HEK293 (cell line): ENCODE data around the gene SLC38A1.

Experiments used
- FEZF1 ChIP-seq: fragments of 450-650 bp; formaldehyde crosslinking; IDR thresholded peaks from 2 replicates; pipeline ENCODE4 v1.5.1; 2016; ENCODE audit warnings: missing biosample characterization, missing genetic modification characterization
- KLF10 ChIP-seq: fragments of 450-650 bp; IDR thresholded peaks from 2 replicates; pipeline ENCODE4 v1.5.1; 2018; ENCODE audit warnings: missing biosample characterization, mild to moderate bottlenecking, missing genetic modification characterization
- PRDM1 ChIP-seq: fragments of 450-650 bp; formaldehyde crosslinking; IDR thresholded peaks from 2 replicates; pipeline ENCODE4; 2016; ENCODE audit warnings: missing biosample characterization, missing genetic modification characterization
- SCRT2 ChIP-seq: fragments of 450-650 bp; formaldehyde crosslinking; IDR thresholded peaks from 2 replicates; pipeline ENCODE4 v1.5.1; 2016; ENCODE audit warnings: missing biosample characterization, missing genetic modification characterization
- WT1 ChIP-seq: fragments of 450-650 bp; formaldehyde crosslinking; IDR thresholded peaks from 2 replicates; pipeline ENCODE4 v1.5.1; 2016; ENCODE audit warnings: missing biosample characterization, missing genetic modification characterization
- ZBTB20 ChIP-seq: fragments of 450-650 bp; formaldehyde crosslinking; IDR thresholded peaks from 2 replicates; pipeline ENCODE4 v1.5.1; 2016; ENCODE audit warnings: missing biosample characterization, missing genetic modification characterization
- ZBTB21 ChIP-seq: fragments of 450-650 bp; formaldehyde crosslinking; IDR thresholded peaks from 2 replicates; pipeline ENCODE4 v1.5.1; 2017; ENCODE audit warnings: missing biosample characterization, missing genetic modification characterization
- ZNF140 ChIP-seq: fragments of 450-650 bp; formaldehyde crosslinking; IDR thresholded peaks from 2 replicates; pipeline ENCODE4 v1.5.1; 2016; ENCODE audit warnings: missing biosample characterization, missing genetic modification characterization
- ZNF292 ChIP-seq: fragments of 450-650 bp; formaldehyde crosslinking; IDR thresholded peaks from 2 replicates; pipeline ENCODE4 v1.5.1; 2016; ENCODE audit warnings: low read depth, missing biosample characterization, missing genetic modification characterization, borderline replicate concordance
- ZNF37A ChIP-seq: fragments of 450-650 bp; IDR thresholded peaks from 2 replicates; pipeline ENCODE4 v1.5.1; 2018; ENCODE audit warnings: missing biosample characterization, missing genetic modification characterization
- ZNF391 ChIP-seq: fragments of 450-650 bp; formaldehyde crosslinking; IDR thresholded peaks from 2 replicates; pipeline ENCODE4 v1.5.1; 2016; ENCODE audit warnings: low read depth, missing biosample characterization, missing genetic modification characterization, borderline replicate concordance
- ZNF394 ChIP-seq: fragments of 450-650 bp; formaldehyde crosslinking; IDR thresholded peaks from 2 replicates; pipeline ENCODE4 v1.5.1; 2016; ENCODE audit warnings: missing biosample characterization, missing genetic modification characterization, mild to moderate bottlenecking, moderate library complexity, borderline replicate concordance
- ZNF629 ChIP-seq: fragments of 450-650 bp; formaldehyde crosslinking; IDR thresholded peaks from 2 replicates; pipeline ENCODE4 v1.5.1; 2017; ENCODE audit warnings: missing biosample characterization, missing genetic modification characterization
- ZNF660 ChIP-seq: fragments of 450-650 bp; IDR thresholded peaks from 2 replicates; pipeline ENCODE4 v1.5.1; 2018; ENCODE audit warnings: missing biosample characterization, mild to moderate bottlenecking, missing genetic modification characterization
- ZNF76 ChIP-seq: fragments of 450-650 bp; formaldehyde crosslinking; IDR thresholded peaks from 2 replicates; pipeline ENCODE4; 2016; ENCODE audit warnings: low read depth, missing biosample characterization, missing genetic modification characterization, borderline replicate concordance
- ZNF843 ChIP-seq: fragments of 450-650 bp; formaldehyde crosslinking; IDR thresholded peaks from 2 replicates; pipeline ENCODE4 v1.5.1; 2016; ENCODE audit warnings: missing biosample characterization, missing genetic modification characterization
- ZSCAN30 ChIP-seq: fragments of 450-650 bp; IDR thresholded peaks from 2 replicates; pipeline ENCODE4 v1.5.1; 2018; ENCODE audit warnings: missing biosample characterization, mild to moderate bottlenecking, missing genetic modification characterization, moderate library complexity
- TF ChIP-seq, protein P1 (sequence below): fragments of 450-650 bp; formaldehyde crosslinking; IDR thresholded peaks from 2 replicates; pipeline ENCODE4 v1.5.1; 2016; ENCODE audit warnings: missing biosample characterization, missing genetic modification characterization
- TF ChIP-seq, protein P2 (sequence below): fragments of 450-650 bp; formaldehyde crosslinking; IDR thresholded peaks from 2 replicates; pipeline ENCODE4 v1.5.1; 2016; ENCODE audit warnings: missing biosample characterization, missing genetic modification characterization
- TF ChIP-seq, protein P3 (sequence below): fragments of 450-650 bp; IDR thresholded peaks from 2 replicates; pipeline ENCODE4 v1.5.1; 2018; ENCODE audit warnings: missing biosample characterization, mild to moderate bottlenecking, missing genetic modification characterization
- TF ChIP-seq, protein P4 (sequence below): fragments of 450-650 bp; formaldehyde crosslinking; IDR thresholded peaks from 2 replicates; pipeline ENCODE4 v1.5.1; 2017; ENCODE audit warnings: missing biosample characterization, mild to moderate bottlenecking, missing genetic modification characterization, moderate library complexity
- TF ChIP-seq, protein P5 (sequence below): fragments of 450-650 bp; formaldehyde crosslinking; IDR thresholded peaks from 2 replicates; pipeline ENCODE4 v1.5.1; 2017; ENCODE audit warnings: missing biosample characterization, missing genetic modification characterization
- TF ChIP-seq, protein P6 (sequence below): fragments of 450-650 bp; formaldehyde crosslinking; optimal IDR thresholded peaks from 2 replicates; pipeline ENCODE3; 2016; ENCODE audit warnings: missing biosample characterization, mild to moderate bottlenecking, missing genetic modification characterization

The SLC38A1 gene

DNA sequence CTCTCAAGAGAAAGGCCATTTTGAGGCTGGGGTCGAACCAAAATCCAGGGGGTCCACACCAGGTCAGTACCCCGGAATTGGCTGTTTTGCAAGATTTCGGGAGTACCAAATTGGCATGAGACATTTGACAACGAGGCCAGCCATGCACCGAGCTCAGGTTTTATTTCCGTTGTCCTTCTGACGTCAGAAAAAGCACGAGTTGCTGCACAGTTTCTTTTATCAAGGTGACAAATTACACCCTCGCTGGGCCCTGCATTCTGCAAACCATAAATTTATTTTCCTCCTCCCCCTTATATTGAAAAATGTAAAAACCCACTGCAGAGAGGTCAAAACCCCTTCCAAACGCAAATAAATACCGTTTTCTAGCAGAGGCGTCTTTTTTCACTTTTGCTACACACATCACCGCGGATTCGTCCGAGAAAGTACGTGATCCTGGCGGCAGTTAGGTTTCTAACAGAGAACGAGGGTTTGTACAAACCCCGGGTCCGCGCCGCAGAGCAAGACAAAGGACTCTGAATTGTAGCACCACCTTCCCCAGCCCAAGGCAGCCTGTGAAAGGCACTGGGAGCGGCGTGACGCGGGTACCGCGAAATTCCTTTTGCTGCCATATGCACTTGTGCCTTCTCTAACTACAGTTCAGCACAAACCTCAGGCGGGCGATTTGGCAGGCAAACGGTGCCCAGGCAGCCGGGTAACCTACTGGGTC is 1.8 kb downstream of the SLC38A1 start (continued):
- peak; percentile 30; the same call in 1 of the 2 replicates for TF ChIP-seq FEZF1 (tag by site-specific recombination)
- peak; percentile 87 for TF ChIP-seq ZBTB20 (tag by site-specific recombination)
- TF ChIP-seq, protein P1, sequence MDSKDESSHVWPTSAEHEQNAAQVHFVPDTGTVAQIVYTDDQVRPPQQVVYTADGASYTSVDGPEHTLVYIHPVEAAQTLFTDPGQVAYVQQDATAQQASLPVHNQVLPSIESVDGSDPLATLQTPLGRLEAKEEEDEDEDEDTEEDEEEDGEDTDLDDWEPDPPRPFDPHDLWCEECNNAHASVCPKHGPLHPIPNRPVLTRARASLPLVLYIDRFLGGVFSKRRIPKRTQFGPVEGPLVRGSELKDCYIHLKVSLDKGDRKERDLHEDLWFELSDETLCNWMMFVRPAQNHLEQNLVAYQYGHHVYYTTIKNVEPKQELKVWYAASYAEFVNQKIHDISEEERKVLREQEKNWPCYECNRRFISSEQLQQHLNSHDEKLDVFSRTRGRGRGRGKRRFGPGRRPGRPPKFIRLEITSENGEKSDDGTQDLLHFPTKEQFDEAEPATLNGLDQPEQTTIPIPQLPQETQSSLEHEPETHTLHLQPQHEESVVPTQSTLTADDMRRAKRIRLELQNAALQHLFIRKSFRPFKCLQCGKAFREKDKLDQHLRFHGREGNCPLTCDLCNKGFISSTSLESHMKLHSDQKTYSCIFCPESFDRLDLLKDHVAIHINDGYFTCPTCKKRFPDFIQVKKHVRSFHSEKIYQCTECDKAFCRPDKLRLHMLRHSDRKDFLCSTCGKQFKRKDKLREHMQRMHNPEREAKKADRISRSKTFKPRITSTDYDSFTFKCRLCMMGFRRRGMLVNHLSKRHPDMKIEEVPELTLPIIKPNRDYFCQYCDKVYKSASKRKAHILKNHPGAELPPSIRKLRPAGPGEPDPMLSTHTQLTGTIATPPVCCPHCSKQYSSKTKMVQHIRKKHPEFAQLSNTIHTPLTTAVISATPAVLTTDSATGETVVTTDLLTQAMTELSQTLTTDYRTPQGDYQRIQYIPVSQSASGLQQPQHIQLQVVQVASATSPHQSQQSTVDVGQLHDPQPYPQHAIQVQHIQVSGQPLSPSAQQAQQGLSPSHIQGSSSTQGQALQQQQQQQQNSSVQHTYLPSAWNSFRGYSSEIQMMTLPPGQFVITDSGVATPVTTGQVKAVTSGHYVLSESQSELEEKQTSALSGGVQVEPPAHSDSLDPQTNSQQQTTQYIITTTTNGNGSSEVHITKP, result peak; percentile 95
- TF ChIP-seq, protein P2, sequence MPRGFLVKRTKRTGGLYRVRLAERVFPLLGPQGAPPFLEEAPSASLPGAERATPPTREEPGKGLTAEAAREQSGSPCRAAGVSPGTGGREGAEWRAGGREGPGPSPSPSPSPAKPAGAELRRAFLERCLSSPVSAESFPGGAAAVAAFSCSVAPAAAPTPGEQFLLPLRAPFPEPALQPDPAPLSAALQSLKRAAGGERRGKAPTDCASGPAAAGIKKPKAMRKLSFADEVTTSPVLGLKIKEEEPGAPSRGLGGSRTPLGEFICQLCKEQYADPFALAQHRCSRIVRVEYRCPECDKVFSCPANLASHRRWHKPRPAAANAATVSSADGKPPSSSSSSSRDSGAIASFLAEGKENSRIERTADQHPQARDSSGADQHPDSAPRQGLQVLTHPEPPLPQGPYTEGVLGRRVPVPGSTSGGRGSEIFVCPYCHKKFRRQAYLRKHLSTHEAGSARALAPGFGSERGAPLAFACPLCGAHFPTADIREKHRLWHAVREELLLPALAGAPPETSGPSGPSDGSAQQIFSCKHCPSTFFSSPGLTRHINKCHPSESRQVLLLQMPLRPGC (tag by site-specific recombination), result 0 out of 2 replicates have a peak, but pooled peaks have one; percentile 33
- TF ChIP-seq, protein P3, sequence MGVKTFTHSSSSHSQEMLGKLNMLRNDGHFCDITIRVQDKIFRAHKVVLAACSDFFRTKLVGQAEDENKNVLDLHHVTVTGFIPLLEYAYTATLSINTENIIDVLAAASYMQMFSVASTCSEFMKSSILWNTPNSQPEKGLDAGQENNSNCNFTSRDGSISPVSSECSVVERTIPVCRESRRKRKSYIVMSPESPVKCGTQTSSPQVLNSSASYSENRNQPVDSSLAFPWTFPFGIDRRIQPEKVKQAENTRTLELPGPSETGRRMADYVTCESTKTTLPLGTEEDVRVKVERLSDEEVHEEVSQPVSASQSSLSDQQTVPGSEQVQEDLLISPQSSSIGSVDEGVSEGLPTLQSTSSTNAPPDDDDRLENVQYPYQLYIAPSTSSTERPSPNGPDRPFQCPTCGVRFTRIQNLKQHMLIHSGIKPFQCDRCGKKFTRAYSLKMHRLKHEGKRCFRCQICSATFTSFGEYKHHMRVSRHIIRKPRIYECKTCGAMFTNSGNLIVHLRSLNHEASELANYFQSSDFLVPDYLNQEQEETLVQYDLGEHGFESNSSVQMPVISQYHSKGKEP (tag by site-specific recombination), result peak; percentile 66
- TF ChIP-seq, protein P4, sequence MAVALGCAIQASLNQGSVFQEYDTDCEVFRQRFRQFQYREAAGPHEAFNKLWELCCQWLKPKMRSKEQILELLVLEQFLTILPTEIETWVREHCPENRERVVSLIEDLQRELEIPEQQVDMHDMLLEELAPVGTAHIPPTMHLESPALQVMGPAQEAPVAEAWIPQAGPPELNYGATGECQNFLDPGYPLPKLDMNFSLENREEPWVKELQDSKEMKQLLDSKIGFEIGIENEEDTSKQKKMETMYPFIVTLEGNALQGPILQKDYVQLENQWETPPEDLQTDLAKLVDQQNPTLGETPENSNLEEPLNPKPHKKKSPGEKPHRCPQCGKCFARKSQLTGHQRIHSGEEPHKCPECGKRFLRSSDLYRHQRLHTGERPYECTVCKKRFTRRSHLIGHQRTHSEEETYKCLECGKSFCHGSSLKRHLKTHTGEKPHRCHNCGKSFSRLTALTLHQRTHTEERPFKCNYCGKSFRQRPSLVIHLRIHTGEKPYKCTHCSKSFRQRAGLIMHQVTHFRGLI (tag by site-specific recombination), result peak; percentile 23; the same call in 1 of the 2 replicates
- no peak for TF ChIP-seq ZNF391 (tag by site-specific recombination)
- peak; percentile 28; the same call in 1 of the 2 replicates for TF ChIP-seq ZNF843
- peak; percentile 89 for TF ChIP-seq SCRT2 (tag by site-specific recombination)
- 0 out of 2 replicates have a peak, but pooled peaks have one; percentile 30 for TF ChIP-seq ZSCAN30 (tag by site-specific recombination)
- no peak for TF ChIP-seq ZNF37A (tag by site-specific recombination)
- peak; percentile 94 for TF ChIP-seq ZNF629 (tag by site-specific recombination)
- TF ChIP-seq ZNF660 (tag by site-specific recombination), result peak; percentile 11
- TF ChIP-seq ZNF140 (tag by site-specific recombination), result no peak
- TF ChIP-seq WT1, result peak; percentile 19; the same call in 1 of the 2 replicates
- TF ChIP-seq ZBTB21 (tag by site-specific recombination), result peak; percentile 81
- no peak for TF ChIP-seq ZNF292 (tag by site-specific recombination)
- TF ChIP-seq, protein P5, sequence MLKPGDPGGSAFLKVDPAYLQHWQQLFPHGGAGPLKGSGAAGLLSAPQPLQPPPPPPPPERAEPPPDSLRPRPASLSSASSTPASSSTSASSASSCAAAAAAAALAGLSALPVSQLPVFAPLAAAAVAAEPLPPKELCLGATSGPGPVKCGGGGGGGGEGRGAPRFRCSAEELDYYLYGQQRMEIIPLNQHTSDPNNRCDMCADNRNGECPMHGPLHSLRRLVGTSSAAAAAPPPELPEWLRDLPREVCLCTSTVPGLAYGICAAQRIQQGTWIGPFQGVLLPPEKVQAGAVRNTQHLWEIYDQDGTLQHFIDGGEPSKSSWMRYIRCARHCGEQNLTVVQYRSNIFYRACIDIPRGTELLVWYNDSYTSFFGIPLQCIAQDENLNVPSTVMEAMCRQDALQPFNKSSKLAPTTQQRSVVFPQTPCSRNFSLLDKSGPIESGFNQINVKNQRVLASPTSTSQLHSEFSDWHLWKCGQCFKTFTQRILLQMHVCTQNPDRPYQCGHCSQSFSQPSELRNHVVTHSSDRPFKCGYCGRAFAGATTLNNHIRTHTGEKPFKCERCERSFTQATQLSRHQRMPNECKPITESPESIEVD (tag by site-specific recombination), result peak; percentile 99
- TF ChIP-seq, protein P6, sequence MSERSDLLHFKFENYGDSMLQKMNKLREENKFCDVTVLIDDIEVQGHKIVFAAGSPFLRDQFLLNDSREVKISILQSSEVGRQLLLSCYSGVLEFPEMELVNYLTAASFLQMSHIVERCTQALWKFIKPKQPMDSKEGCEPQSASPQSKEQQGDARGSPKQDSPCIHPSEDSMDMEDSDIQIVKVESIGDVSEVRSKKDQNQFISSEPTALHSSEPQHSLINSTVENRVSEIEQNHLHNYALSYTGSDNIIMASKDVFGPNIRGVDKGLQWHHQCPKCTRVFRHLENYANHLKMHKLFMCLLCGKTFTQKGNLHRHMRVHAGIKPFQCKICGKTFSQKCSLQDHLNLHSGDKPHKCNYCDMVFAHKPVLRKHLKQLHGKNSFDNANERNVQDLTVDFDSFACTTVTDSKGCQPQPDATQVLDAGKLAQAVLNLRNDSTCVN (tag by site-specific recombination), result peak; percentile 45
- TF ChIP-seq ZNF394 (tag by site-specific recombination), result peak; percentile 9; the same call in 1 of the 2 replicates
- peak; percentile 27 for TF ChIP-seq KLF10 (tag by site-specific recombination)
- TF ChIP-seq ZNF76 (tag by site-specific recombination), result no peak
- peak; percentile 66; the same call in 1 of the 2 replicates for TF ChIP-seq PRDM1 (tag by site-specific recombination)
